GM18873 (cell line): Measurements from ENCODE around the gene RPLP2.

Experiments
- ATAC-seq: cut with Tn5 transposase; IDR thresholded peaks from one replicate; pipeline ENCODE4 v1.9.1; 2021; ENCODE audit warnings: mild to moderate bottlenecking, moderate library complexity, moderate number of reproducible peaks; ENCODE audit not compliant: unreplicated experiment, low FRiP score

RPLP2 gene

DNA sequence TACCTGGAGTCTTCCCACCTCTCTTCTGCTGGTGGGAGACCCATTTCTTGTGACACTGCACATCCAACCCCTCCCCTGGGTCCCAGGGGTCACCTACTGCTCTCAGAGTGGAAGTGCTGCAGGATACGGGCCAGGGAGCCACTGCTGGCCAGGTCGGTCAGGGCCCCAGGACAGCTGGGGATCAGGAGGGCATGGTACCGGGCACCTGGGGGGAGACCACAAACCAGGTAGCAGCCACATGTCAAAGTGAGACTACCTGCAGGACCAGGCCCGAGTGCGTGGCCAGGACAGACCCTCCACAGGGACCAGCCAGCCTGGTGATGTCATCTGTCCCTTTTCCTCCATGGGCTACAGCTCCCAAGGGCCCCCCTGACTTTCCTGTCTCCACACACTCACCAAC is 36.3 kb upstream of the RPLP2 start:
- no peak for ATAC-seq

- no peak for ATAC-seq
Observed at GRCh38 chr11:773830-774229, 35.9 kb upstream of the RPLP2 start.

DNA sequence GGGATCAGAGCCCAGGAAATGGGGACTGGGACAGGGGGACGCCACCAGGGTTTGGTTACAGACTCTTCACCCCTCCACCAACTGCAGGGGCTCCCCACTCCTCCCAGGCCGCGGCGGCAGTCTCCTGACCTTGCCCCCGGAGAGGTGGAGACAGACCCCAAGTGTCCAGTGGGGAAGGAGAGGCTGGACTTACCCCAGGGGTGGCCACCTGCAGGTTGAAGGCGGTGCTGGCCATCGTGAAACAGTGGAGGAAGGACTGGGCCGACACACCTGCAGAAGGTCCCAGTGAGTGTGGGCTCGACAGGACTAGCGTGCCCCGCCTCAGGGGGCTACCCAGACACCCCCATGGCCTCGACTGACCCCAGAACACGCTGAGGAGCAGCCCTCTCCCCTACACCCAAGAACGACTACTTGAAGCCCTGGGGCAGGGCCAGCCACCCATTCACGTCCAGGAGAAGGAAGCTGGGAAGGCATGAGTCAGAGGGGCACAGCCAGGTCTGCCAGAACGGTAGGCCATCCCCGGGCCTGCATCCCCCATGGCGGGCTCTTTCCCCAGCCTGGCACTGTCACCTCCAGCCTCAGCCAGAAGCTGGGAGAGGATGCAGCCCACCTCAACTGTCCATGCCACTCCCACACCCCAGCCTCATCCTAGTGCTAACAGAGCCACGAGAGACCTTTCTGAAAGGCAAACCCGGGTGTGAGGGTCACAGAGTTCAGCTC is 34.7 kb upstream of the RPLP2 start:
- ATAC-seq = no peak

DNA sequence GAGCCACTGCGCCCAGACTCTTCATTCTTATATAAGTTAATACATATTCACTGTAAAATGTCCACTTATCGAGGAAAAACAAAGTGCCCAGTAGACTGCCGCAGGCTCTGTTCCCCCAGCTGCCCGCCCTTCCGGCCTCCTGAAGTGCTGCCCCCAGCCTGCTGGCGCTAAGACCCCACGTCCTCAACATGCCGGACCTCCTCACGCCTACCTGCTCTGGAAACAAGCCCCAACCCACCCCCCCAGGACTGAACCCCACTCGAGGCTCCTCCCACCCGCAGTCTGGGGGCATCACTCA is 33.6 kb upstream of the RPLP2 start:
- ATAC-seq = no peak

DNA sequence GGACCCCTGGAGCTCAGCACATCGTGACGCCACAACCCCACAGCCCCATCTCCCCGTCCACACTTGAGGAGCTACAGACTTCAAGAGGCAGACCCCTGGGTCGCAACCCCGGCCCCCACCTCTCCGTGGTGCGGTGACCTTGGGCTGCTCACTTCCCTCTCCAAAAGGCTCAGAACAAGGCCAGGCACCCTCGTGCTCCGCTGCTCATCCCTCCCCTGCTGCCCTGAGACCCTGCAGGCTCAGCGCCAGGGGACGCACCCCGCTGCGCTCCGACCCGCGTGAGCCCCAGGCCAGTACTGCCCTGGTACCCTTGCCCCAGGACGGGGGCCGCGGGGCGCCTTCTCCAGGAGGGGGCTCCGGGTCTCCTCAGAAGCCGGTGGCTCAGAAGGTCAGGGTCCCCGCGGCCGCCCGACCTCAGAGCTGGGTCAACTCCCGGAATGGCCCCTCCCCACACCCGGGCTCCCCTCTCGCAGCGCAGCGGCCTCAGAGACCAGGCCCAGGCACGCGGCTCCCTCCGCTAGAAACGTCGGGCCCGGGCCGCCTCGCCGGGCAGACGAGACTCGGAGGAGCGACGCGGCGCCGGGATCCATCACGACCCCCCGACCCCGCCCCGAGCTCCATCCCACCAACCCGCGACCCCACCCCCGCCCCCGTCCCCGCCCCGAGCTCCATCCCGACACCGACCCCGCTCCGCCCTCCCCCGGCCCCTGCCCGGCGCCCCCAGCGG is 33.0 kb upstream of the RPLP2 start:
- ATAC-seq = no peak

GRCh38 chr11:777288-778255 is 32.2 kb upstream of the RPLP2 start, which contains the start of gene GATD1:
Gene GATD1, minus strand, starts transcription at chr11:777487. Its CDS starts 25 bp downstream, at chr11:777462.
- peak; percentile 58 for ATAC-seq

GRCh38 chr11:778976-779954 is 30.5 kb upstream of the RPLP2 start:
- ATAC-seq = no peak

DNA sequence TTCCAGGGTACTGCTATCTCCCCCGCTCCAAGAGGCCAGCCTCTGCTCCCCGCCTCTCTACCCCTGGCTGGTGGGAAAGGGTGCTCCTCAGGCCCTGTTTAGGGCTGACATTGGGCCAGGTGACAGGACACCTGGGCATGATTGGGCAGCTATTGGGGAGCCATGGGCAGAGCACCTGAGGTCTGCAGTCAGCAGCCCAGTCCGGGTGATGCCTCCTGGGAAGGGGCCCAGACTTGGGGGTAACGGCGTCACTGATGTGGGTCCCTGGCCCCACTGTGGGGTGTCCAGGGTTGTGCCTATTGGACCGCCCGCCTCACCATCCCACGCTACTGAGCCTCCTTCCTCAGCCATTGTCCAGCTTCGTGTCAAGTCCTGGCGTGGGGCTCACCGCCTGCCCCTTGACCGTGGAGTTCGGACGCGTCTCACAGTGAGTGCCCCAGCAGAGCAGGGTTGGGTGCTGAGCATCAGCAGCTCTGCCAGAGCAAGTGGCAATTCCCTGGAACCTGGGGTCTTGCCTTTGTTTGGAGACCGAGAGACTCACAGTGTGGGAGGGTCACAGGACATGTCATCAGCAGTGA is 29.7 kb upstream of the RPLP2 start:
- ATAC-seq = no peak

DNA sequence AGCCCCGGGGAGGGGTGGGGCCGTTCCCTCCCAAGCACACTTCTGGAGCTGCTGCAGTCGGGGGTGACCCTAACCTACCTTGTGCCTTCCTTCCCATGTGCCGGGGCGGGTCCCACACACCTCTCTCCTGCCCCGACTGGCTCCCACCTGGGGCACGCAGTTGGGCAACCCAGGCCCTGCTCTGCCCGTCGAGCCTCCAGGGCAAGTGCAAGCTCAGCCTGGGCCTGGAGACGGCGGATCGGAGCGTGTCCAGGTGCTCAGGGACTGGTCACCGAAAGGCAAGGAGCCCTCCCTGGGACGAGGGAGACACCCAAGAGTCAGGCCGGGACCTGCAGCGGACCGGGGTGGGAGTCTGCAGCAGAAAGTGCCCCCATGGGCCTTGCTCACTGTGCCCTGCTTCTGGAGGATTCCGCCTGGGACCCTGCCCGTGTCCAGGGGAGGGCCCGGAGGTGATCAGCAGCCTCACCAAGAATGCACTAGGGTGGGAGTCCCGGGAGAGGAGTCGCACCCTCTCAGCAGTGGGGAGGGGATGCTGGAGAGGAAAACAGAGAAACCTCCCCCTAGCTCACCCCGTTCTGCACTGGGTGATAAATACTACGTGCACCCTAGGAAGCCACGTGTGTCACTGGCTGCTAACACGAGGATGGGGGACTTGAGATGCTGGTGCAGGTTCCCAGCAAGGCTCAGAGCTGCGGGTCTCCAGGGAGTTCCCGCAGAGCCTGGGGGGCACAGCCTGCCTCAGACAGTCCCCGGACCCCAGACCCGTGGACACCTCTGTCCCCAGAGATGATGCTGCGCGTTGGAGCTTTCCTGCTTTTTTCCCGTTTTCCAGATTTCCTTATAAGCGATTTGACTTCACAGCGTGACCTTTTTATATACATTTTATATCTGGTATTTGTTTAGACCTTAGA is 27.2 kb upstream of the RPLP2 start:
- no peak for ATAC-seq

DNA sequence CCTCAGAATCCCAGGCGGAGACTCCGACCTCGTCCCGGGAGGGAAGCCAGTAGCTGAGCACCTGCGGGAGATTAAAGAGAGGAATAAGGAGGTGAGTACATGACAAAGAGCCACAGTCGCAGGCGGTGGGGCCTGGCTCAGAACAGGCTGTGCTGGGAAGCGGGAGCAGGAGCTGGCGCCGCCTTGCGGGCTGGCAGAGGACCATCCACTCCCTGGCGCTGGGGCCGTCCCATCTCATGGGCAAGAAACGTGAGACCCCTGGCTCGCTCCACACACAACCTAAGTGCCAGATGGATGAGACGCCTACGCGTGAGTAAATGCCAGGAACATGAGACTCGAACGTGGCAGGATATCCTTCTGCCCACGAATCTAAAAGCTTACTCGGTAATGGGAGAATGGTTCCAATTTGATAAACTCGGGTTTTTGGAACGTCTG is 26.2 kb upstream of the RPLP2 start:
- no peak for ATAC-seq

DNA sequence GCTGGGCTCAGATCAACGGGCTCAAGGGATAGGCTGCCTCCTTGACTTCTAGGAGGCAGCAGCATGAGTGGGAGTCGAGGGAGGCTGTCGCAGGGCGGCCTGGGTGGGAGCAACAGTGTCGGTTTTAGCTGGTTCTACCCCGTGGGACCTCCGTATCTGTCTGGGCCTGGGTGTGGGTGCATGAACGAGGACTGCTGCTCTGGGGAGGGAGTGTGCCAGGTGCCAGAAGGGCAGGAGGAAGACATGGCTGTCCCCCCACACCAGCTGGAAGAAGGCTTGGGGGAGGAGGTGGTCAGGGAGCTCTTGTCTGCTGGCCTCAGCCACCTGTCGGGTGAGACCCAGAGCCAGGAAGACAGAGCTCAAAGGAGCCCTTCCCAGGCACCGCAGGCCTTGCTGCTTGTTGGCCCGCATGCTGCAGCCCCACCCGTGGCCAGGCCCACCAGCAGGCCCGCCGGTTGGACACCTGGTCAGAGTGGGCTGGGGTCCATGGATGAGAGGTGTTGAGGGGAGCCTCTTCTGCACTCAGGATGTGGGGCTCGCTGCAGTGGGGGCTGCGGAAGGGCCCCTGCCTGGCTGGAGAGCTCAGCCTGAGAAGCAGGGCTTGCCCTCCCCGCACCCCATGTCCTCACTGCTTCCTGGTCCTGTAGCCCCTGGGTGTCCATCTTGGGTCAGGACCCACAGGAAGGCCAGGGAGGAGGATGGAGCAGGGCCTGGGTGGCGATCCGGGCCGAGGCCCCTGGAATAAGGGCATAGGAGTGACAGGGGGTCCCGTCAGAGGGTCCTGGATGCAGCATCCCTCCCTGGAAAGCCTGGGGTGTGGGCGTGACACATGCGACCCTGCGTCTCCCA is 23.3 kb upstream of the RPLP2 start:
- no peak for ATAC-seq

- no peak for ATAC-seq
Observed at GRCh38 chr11:787084-787675, 22.6 kb upstream of the RPLP2 start.

DNA sequence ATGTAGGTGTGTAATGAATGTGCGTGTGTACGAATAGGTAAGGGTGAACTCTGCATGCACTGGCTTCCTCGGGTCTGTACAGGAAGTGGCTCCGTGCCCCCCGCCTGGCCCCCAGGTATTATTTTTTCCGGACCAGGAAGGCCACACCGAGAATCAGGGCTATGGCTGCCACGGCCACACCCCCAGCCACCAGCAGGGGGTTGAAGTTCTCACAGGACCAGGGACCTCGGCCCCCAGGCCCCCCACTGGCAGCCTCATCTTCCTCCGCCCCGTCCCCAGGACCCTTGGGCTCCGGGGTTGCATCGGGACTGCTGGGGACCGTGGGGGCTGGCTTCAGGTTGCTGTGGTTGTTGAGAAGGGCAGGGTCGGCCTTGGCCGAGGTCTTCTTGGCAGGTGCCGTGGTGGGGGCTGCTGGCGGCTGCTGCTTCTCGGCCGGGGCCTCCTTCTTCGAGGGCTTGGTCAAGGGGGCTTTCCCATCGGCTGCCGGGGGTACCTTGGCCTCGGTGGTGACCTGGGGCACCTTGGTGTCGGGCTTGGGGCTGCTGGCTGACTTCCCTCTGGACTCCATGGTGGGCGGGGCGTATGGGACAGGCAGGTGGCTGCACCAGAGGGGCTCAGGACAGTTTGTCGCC is 21.6 kb upstream of the RPLP2 start:
- ATAC-seq = no peak

- ATAC-seq = no peak
Observed at GRCh38 chr11:788953-789940, 20.5 kb upstream of the RPLP2 start.

- no peak for ATAC-seq
Observed at GRCh38 chr11:789943-790342, 19.8 kb upstream of the RPLP2 start, which contains the start of gene CEND1. Gene CEND1, minus strand, starts transcription at chr11:790090. Its CDS starts 1,514 bp downstream, at chr11:788576.
